Measurements from ENCODE around the gene NELFE. TPM values are rescaled to one million over a fixed set of nuclear protein-coding genes. Genes with fewer than 3 reads are reported as not detected.
"Not testable (repeated sequence)": the region's sequence is repeated elsewhere in the genome, so short reads cannot be mapped to it uniquely, and the experiment has no call there.

The NELFE gene
- total RNA-seq, 2 experiments from 2014 or later, result 76.1 to 94.8 TPM

- ChIA-PET POLR2A (no interaction called here), CTCF (ENCODE audit: unreplicated experiment) (no interaction called here)
- Histone ChIP-seq H3K4me1 (ENCODE audit: insufficient read depth, low read length, poor library complexity, severe bottlenecking) (no peaks in the 10 kb centered on the region), H3K9me3 (ENCODE audit: low read length) (no peaks in the 10 kb centered on the region), H3K4me3 (ENCODE audit: low read depth, low read length, poor library complexity, severe bottlenecking) (no peak overlapping the region), H3K9me2 (ENCODE audit: insufficient read depth, low read length) (no peaks in the 10 kb centered on the region), H3K27ac (ENCODE audit: low read depth, low read length, poor library complexity, severe bottlenecking) (no peak overlapping the region), H3K36me3 (ENCODE audit: insufficient read depth, low read length) (no peaks in the 10 kb centered on the region), H3K4me2 (ENCODE audit: low read length) (no peak overlapping the region), H4K20me1 (ENCODE audit: insufficient read depth, low read length) (no peaks in the 10 kb centered on the region), H3K79me2 (ENCODE audit: insufficient read depth, low read depth, low read length) (no peaks in the 10 kb centered on the region), H2AFZ (ENCODE audit: low read length) (no peak overlapping the region)
- DNase-seq (ENCODE audit: low spot score), result no peak
- TF ChIP-seq, protein P1, sequence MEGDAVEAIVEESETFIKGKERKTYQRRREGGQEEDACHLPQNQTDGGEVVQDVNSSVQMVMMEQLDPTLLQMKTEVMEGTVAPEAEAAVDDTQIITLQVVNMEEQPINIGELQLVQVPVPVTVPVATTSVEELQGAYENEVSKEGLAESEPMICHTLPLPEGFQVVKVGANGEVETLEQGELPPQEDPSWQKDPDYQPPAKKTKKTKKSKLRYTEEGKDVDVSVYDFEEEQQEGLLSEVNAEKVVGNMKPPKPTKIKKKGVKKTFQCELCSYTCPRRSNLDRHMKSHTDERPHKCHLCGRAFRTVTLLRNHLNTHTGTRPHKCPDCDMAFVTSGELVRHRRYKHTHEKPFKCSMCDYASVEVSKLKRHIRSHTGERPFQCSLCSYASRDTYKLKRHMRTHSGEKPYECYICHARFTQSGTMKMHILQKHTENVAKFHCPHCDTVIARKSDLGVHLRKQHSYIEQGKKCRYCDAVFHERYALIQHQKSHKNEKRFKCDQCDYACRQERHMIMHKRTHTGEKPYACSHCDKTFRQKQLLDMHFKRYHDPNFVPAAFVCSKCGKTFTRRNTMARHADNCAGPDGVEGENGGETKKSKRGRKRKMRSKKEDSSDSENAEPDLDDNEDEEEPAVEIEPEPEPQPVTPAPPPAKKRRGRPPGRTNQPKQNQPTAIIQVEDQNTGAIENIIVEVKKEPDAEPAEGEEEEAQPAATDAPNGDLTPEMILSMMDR (conservative IDR thresholded peaks at IDR 0.05; ENCODE audit: low read length), result no peak
- no peak for TF ChIP-seq EZH2phosphoT487 (IDR thresholded peaks at IDR 0.05; ENCODE audit: borderline replicate concordance, low read depth, low read length)
- BruUV-seq (replicated peaks), result no TSS peak
- intact Hi-C loops (cut with micrococcal nuclease; ENCODE audit: unreplicated experiment), result no loop called here
Measured at GRCh38 chr6:31933537-31933936, 25.2 kb downstream of the NELFE start.

- H3K36me3 ChIP-seq (ENCODE audit: insufficient read depth, low read length); H3K27ac ChIP-seq (ENCODE audit: low read depth, low read length, poor library complexity, severe bottlenecking); H2AFZ ChIP-seq (ENCODE audit: low read length); DNase-seq (ENCODE audit: low spot score); BruUV-seq (replicated peaks); POLR2A ChIA-PET; H3K4me2 ChIP-seq (ENCODE audit: low read length); H3K9me3 ChIP-seq (ENCODE audit: low read length); H3K79me2 ChIP-seq (ENCODE audit: insufficient read depth, low read depth, low read length); H3K4me1 ChIP-seq (ENCODE audit: insufficient read depth, low read length, poor library complexity, severe bottlenecking); CTCF ChIA-PET (ENCODE audit: unreplicated experiment); intact Hi-C loops (cut with micrococcal nuclease; ENCODE audit: unreplicated experiment); H3K9me2 ChIP-seq (ENCODE audit: insufficient read depth, low read length); H4K20me1 ChIP-seq (ENCODE audit: insufficient read depth, low read length); H3K4me3 ChIP-seq (ENCODE audit: low read depth, low read length, poor library complexity, severe bottlenecking): not testable (repeated sequence)
Measured at GRCh38 chr6:31932137-31932536, 26.6 kb downstream of the NELFE start.

DNA sequence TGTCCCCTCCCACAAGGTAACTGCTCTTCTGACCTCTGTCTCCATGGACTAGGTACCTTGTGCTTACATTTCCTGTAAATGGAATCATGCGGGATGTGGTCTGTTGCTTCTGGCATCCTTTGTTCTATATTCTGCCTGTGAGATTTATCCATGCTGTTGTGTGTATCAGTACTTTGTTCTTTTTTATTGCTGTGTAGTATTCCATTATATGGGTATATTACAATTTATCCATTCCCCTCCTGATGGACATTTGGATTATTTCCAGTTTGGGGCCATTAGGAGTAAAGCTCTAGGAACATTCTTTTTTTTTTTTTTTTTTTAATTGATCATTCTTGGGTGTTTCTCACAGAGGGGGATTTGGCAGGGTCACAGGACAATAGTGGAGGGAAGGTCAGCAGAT lies 27.8 kb downstream of the NELFE start:
- no TSS peak for BruUV-seq (replicated peaks)
- Histone ChIP-seq H3K9me2 (ENCODE audit: insufficient read depth, low read length) (no peaks in the 10 kb centered on the region), H3K36me3 (ENCODE audit: insufficient read depth, low read length) (no peaks in the 10 kb centered on the region), H4K20me1 (ENCODE audit: insufficient read depth, low read length) (no peaks in the 10 kb centered on the region), H3K9me3 (ENCODE audit: low read length) (no peaks in the 10 kb centered on the region), H3K79me2 (ENCODE audit: insufficient read depth, low read depth, low read length) (no peaks in the 10 kb centered on the region), H3K27ac (ENCODE audit: low read depth, low read length, poor library complexity, severe bottlenecking) (no peak overlapping the region), H2AFZ (ENCODE audit: low read length) (no peak overlapping the region), H3K4me1 (ENCODE audit: insufficient read depth, low read length, poor library complexity, severe bottlenecking) (no peaks in the 10 kb centered on the region), H3K4me2 (ENCODE audit: low read length) (no peak overlapping the region), H3K4me3 (ENCODE audit: low read depth, low read length, poor library complexity, severe bottlenecking) (no peak overlapping the region)
- TF ChIP-seq, protein P1 (conservative IDR thresholded peaks at IDR 0.05; ENCODE audit: low read length), result no peak
- no peak for TF ChIP-seq EZH2phosphoT487 (IDR thresholded peaks at IDR 0.05; ENCODE audit: borderline replicate concordance, low read depth, low read length)
- DNase-seq (ENCODE audit: low spot score), result no peak
- POLR2A ChIA-PET, result interaction anchor here (0.6 to 0.8 kb wide), 2 partner anchors 12 to 81 kb away, joined by 3 to 9 read pairs; no protein-coding TSS in a partner anchor
- CTCF ChIA-PET (ENCODE audit: unreplicated experiment), result no interaction called here
- intact Hi-C loops (cut with micrococcal nuclease; ENCODE audit: unreplicated experiment), result no loop called here
